Measurements from ENCODE around the gene UPK3BL1.
"Not testable (repeated sequence)": the region's sequence is repeated elsewhere in the genome, so short reads cannot be mapped to it uniquely, and the experiment has no call there.

Gene UPK3BL1

DNA sequence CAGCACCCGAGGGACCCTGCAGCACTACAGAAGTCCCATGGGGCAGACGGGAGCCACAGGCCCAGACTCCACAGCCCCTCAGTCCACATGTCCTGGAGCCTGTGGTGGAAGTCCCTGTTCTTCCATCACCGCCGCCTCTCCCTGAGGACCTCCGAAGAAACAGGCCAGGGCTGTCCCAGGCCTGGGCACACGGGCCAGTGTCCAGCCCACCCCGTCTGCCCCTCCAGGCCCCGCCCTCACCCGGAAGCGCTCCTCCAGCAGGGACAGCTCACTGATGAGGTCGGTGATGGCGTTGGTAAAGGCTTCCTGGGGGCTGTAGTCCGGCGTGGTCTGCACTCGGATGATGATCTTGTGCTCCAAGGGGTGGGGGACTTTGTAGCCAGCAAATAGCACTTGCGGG, 24.3 kb upstream of the UPK3BL1 start:
- not testable (repeated sequence) for H3K4me3 ChIP-seq (ENCODE audit: low read length); H3K4me1 ChIP-seq (ENCODE audit: control insufficient read depth, insufficient read depth, low read length); H3K36me3 ChIP-seq (ENCODE audit: control insufficient read depth, insufficient read depth, low read length, severe bottlenecking); DNase-seq (ENCODE audit: low read depth); H3K9me3 ChIP-seq (ENCODE audit: control insufficient read depth, low read length); H3K27me3 ChIP-seq (replicated peaks; ENCODE audit: control insufficient read depth, insufficient read depth, low read length); H3K9ac ChIP-seq (ENCODE audit: low read length)

DNA sequence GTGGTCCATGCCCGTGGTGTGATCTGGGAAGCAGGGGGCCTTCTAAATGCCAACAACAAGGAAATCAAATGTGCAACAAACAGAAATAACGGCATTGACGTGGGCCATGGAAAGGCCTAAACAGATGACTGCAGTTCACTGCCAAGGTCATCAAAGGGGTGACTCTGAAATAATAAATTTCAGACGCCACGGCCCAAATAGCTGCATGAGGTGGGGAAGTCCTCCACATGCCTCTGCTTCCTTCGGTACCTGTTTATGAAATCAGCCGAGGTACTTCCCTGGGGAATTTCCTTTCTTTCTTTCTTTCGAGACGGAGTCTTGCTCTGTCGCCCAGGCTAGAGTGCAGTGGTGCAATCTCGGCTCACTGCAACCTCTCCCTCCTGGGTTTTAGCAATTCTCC, 22.2 kb upstream of the UPK3BL1 start:
- not testable (repeated sequence) for DNase-seq (ENCODE audit: low read depth); H3K9ac ChIP-seq (ENCODE audit: low read length); H3K4me1 ChIP-seq (ENCODE audit: control insufficient read depth, insufficient read depth, low read length); H3K9me3 ChIP-seq (ENCODE audit: control insufficient read depth, low read length); H3K4me3 ChIP-seq (ENCODE audit: low read length); H3K27me3 ChIP-seq (replicated peaks; ENCODE audit: control insufficient read depth, insufficient read depth, low read length); H3K36me3 ChIP-seq (ENCODE audit: control insufficient read depth, insufficient read depth, low read length, severe bottlenecking)

DNA sequence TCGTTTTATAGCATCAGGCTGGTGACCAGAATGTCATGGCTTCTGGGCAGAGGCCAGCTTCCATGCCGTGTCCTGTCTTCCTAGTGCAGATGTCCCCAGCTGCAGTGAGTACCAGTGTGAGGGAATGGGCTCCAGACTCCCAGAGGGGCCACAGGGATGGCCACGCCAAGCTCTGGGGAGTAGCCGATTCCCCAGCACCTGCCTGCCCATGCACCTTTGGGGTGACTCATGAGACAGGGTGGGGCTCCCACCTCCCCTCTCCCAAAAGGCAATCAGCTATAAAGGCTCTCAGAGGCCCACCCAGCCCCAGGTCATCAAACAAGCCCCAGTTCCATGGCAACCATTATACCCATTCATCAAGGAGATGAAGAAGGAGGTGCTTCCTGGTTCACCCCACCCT, 7.3 kb upstream of the UPK3BL1 start, which contains the start of gene SPDYE2B:
TSS of gene SPDYE2B (plus strand) at position 396 of the 400 bp plus-strand sequence. CDS start 2,030 bp downstream, outside the sequence.
- not testable (repeated sequence) for H3K9me3 ChIP-seq (ENCODE audit: control insufficient read depth, low read length); H3K27me3 ChIP-seq (replicated peaks; ENCODE audit: control insufficient read depth, insufficient read depth, low read length); H3K4me1 ChIP-seq (ENCODE audit: control insufficient read depth, insufficient read depth, low read length); DNase-seq (ENCODE audit: low read depth); H3K4me3 ChIP-seq (ENCODE audit: low read length); H3K9ac ChIP-seq (ENCODE audit: low read length); H3K36me3 ChIP-seq (ENCODE audit: control insufficient read depth, insufficient read depth, low read length, severe bottlenecking)

DNA sequence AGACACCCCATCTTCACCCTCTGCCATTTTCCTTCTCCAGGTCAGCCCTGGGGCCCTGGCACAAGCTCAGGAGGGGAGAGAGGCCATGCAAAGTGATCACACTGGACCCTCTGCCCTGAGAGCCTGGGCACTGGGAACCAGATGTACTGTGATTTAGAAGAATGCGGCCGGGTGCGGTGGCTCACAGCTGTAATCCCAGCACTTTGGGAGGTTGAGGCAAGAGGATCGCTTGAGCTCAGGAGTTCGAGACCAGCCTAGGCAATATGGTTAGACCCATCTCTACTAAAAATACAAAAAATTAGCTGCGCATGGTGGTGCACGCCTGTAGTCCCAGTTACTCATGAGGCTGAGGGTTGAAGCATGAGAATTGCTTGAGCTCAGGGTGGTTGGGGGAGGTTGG, 5.2 kb upstream of the UPK3BL1 start:
- H3K27me3 ChIP-seq (replicated peaks; ENCODE audit: control insufficient read depth, insufficient read depth, low read length); DNase-seq (ENCODE audit: low read depth); H3K36me3 ChIP-seq (ENCODE audit: control insufficient read depth, insufficient read depth, low read length, severe bottlenecking); H3K9me3 ChIP-seq (ENCODE audit: control insufficient read depth, low read length); H3K4me3 ChIP-seq (ENCODE audit: low read length); H3K9ac ChIP-seq (ENCODE audit: low read length); H3K4me1 ChIP-seq (ENCODE audit: control insufficient read depth, insufficient read depth, low read length): not testable (repeated sequence)

DNA sequence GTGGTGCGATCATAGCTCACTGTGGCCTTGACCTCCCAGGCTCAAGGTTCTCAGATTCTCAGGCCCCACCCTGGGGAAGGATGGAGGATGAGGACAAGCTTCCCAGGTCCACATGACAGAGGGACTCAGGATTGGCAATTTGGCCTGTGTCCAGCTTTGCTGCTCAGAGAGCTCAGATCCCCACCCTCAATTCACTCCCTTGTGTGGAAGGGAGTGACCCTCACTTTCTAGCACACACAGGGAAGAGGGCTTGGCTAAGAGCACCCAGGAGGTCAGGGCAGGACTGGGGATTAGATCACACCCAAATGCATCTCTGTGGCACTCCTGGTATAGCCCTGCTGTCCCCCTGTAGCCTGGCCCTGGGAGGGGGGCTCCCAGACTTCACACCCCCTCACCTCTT, 813 bp upstream of the UPK3BL1 start:
- H3K9me3 ChIP-seq (ENCODE audit: control insufficient read depth, low read length); H3K4me3 ChIP-seq (ENCODE audit: low read length); DNase-seq (ENCODE audit: low read depth); H3K9ac ChIP-seq (ENCODE audit: low read length); H3K27me3 ChIP-seq (replicated peaks; ENCODE audit: control insufficient read depth, insufficient read depth, low read length); H3K36me3 ChIP-seq (ENCODE audit: control insufficient read depth, insufficient read depth, low read length, severe bottlenecking); H3K4me1 ChIP-seq (ENCODE audit: control insufficient read depth, insufficient read depth, low read length): not testable (repeated sequence)

DNA sequence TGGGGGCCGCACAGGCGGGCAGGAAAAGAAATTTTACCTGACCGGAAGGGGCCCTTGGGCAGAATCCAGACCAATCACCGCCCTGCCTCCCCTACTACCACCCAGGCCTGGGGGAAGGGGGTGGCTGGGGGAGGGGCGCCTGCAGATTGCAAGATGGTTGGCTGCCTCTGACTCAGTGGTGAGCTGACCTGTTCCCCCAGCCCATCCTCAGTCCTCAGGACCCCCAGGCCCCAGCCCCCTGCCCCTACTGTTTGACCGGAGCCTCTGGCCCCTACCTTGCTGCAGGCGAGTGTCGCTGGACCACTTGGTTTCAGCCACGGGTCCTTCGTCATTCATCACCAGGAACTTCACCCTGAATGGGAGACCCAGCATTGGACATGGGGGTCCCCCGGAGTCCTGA, 3.7 kb downstream of the UPK3BL1 start:
- H3K36me3 ChIP-seq (ENCODE audit: control insufficient read depth, insufficient read depth, low read length, severe bottlenecking); DNase-seq (ENCODE audit: low read depth); H3K27me3 ChIP-seq (replicated peaks; ENCODE audit: control insufficient read depth, insufficient read depth, low read length); H3K9me3 ChIP-seq (ENCODE audit: control insufficient read depth, low read length); H3K9ac ChIP-seq (ENCODE audit: low read length); H3K4me1 ChIP-seq (ENCODE audit: control insufficient read depth, insufficient read depth, low read length); H3K4me3 ChIP-seq (ENCODE audit: low read length): not testable (repeated sequence)

DNA sequence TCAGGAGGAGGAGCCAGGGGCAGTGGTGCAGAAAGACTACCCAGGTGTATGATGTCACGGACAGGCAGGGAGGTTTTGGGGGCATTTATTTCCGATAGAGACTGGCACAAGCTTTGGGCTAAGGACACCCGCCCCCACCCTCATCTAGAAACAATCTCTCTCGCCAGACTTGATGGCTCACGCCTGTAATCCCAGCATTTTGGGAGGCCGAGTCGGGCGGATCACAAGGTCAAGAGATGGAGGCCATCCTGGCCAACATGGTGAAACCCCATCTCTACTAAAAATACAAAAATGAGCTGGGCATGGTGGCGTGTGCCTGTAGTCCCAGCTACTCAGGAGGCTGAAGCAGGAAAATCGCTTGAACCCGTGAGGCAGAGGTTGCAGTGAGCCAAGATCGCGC, 5.6 kb downstream of the UPK3BL1 start:
- H3K27me3 ChIP-seq (replicated peaks; ENCODE audit: control insufficient read depth, insufficient read depth, low read length); H3K36me3 ChIP-seq (ENCODE audit: control insufficient read depth, insufficient read depth, low read length, severe bottlenecking); H3K4me1 ChIP-seq (ENCODE audit: control insufficient read depth, insufficient read depth, low read length); H3K9ac ChIP-seq (ENCODE audit: low read length); H3K9me3 ChIP-seq (ENCODE audit: control insufficient read depth, low read length); H3K4me3 ChIP-seq (ENCODE audit: low read length); DNase-seq (ENCODE audit: low read depth): not testable (repeated sequence)

DNA sequence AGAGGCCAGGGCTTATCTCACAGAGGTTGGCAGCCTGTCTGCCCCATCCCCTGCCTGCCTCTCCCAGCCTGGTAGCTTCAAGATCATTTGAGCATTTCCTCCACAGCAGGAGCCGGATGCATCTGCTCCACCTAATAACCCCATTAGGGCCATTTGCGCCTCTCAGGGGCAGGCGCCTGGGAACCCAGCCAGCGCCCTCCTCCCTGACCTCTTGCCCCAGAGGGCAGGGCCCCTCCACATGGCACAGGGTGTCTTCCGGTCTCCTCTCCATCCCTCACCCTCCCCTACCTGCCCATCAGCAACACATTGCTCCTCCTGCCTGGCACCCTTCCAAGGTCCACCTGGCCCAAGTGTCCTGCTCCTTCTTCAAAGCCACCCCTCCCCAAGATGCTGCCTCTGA, 7.2 kb downstream of the UPK3BL1 start:
- H3K9ac ChIP-seq (ENCODE audit: low read length); H3K36me3 ChIP-seq (ENCODE audit: control insufficient read depth, insufficient read depth, low read length, severe bottlenecking); H3K4me3 ChIP-seq (ENCODE audit: low read length); H3K27me3 ChIP-seq (replicated peaks; ENCODE audit: control insufficient read depth, insufficient read depth, low read length); H3K9me3 ChIP-seq (ENCODE audit: control insufficient read depth, low read length); H3K4me1 ChIP-seq (ENCODE audit: control insufficient read depth, insufficient read depth, low read length); DNase-seq (ENCODE audit: low read depth): not testable (repeated sequence)

DNA sequence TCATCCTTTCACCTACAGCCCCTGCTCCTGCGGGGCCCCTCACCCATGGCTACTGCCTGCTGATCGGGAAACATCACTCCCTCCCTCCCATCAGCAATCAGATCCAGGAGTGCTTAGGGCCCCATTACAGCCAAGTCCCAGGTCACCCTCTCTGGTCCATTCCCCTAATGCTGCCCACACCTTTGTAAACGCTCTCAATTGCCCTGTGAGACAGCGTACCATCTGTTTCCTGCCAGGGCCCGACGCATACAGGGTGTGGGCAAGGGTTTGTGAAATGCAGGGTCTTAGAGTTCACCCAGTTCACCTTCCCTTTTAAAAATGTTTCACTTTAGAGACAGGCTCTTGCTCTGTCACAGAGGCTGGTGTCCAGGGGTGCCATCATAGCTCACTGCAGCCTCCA, 8.3 kb downstream of the UPK3BL1 start:
- not testable (repeated sequence) for H3K4me1 ChIP-seq (ENCODE audit: control insufficient read depth, insufficient read depth, low read length); H3K4me3 ChIP-seq (ENCODE audit: low read length); H3K27me3 ChIP-seq (replicated peaks; ENCODE audit: control insufficient read depth, insufficient read depth, low read length); DNase-seq (ENCODE audit: low read depth); H3K9ac ChIP-seq (ENCODE audit: low read length); H3K9me3 ChIP-seq (ENCODE audit: control insufficient read depth, low read length); H3K36me3 ChIP-seq (ENCODE audit: control insufficient read depth, insufficient read depth, low read length, severe bottlenecking)

DNA sequence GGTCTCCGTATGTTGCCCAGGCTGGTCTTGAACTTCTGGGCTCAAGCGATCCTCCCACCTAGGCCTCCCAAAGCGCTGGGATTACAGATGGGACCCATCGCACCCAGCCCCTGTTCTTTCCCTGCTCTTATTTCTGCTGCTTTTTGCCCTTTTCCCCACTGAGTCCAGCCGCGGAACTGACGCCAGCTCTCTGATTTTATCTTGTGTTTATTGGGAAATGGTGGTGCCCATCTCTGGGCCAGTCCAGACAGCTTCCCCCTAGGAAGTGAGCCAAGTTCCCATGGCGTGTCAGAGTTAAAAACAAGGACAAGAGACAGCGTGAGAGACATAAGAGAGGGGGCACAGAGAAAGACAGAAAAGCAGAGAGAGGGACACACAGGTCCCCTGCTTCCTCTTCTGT, 12.0 kb downstream of the UPK3BL1 start:
- not testable (repeated sequence) for H3K4me1 ChIP-seq (ENCODE audit: control insufficient read depth, insufficient read depth, low read length); H3K4me3 ChIP-seq (ENCODE audit: low read length); H3K9me3 ChIP-seq (ENCODE audit: control insufficient read depth, low read length); H3K9ac ChIP-seq (ENCODE audit: low read length); DNase-seq (ENCODE audit: low read depth); H3K27me3 ChIP-seq (replicated peaks; ENCODE audit: control insufficient read depth, insufficient read depth, low read length); H3K36me3 ChIP-seq (ENCODE audit: control insufficient read depth, insufficient read depth, low read length, severe bottlenecking)

DNA sequence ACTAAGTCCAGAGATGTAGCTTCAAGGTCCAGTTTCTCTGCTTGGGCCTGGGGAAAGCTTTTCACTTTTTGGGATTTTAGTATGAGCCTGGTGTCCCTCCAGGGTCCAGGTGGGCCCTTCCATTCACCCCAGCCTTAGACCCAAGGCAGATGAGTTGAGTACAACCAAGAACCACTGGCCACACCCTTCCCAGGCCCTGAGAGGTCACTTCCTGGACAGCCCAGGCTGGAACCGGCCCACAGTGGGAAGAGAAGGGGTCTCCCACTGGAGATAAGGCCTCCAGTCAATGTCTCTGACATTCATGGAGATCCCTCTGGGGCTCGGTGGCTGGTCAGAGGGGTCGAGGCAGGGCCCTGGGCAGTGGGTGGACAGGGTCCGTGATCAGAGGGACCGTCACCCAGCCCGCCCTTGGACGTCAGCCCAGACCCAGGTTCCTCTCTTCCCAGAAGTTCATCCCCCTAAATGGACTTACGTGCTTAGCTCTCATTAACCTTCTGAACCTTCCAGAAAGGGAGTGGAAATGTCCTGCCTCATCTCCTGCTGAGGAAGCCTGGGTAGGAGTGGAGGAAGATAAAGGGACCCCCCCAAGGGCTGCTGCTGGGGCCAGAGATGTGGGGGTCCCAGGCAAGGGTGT, 15.2 kb downstream of the UPK3BL1 start:
- H3K4me1 ChIP-seq (ENCODE audit: control insufficient read depth, insufficient read depth, low read length); H3K9me3 ChIP-seq (ENCODE audit: control insufficient read depth, low read length); H3K36me3 ChIP-seq (ENCODE audit: control insufficient read depth, insufficient read depth, low read length, severe bottlenecking); DNase-seq (ENCODE audit: low read depth); H3K9ac ChIP-seq (ENCODE audit: low read length); H3K27me3 ChIP-seq (replicated peaks; ENCODE audit: control insufficient read depth, insufficient read depth, low read length); H3K4me3 ChIP-seq (ENCODE audit: low read length): not testable (repeated sequence)

DNA sequence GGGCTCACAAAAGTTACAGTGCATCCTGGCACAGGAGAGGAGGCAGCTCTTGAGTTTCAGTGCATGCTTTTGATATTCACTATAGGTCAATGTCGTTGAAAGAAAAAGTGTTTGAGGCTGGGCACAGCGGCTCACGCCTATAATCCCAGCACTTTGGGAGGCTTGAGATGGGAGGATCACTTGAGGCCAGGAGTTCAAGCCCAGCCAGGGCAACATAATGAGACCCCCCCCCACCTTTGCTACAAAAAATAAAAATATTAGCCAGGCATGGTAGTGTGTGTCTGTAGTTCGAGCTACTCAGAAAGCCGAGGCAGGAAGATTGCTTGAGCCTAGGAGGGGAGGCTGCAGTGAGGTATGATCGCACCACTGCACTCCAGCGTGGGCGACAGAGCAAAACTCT, 24.5 kb downstream of the UPK3BL1 start:
- H3K27me3 ChIP-seq (replicated peaks; ENCODE audit: control insufficient read depth, insufficient read depth, low read length); DNase-seq (ENCODE audit: low read depth); H3K9me3 ChIP-seq (ENCODE audit: control insufficient read depth, low read length); H3K4me3 ChIP-seq (ENCODE audit: low read length); H3K4me1 ChIP-seq (ENCODE audit: control insufficient read depth, insufficient read depth, low read length); H3K9ac ChIP-seq (ENCODE audit: low read length); H3K36me3 ChIP-seq (ENCODE audit: control insufficient read depth, insufficient read depth, low read length, severe bottlenecking): not testable (repeated sequence)

Data from adipocyte (in vitro differentiated cells).